Activated CD8-positive, alpha-beta T cell treated with anti-CD3 and anti-CD28 coated beads, Interleukin-2, amount 10 ng/mL, durations not matched to agents 7 days and 5 days (primary cell): ENCODE data around the gene PAFAH1B2. TPM values are rescaled to one million over a fixed set of nuclear protein-coding genes. Genes with fewer than 3 reads are reported as not detected.
"Not testable (repeated sequence)": the region's sequence is repeated elsewhere in the genome, so short reads cannot be mapped to it uniquely, and the experiment has no call there.

Experiments
- ATAC-seq: fragments of 150-1000 bp; cut with Tn5 transposase; one replicate; pipeline ENCODE4 v1.10.0; 2021; ENCODE audit warnings: moderate library complexity
- CTCF ChIA-PET: fragments of 350-600 bp; sonication (Branson Sonifier 250); formaldehyde crosslinking; loops from one replicate; lab custom pipeline; 2021; ENCODE audit warnings: antibody characterized with exemption; lab: Charles Lee
- POLR2A ChIA-PET: fragments of 350-600 bp; sonication (Branson Sonifier 250); formaldehyde crosslinking; loops from one replicate; lab custom pipeline; 2021; ENCODE audit warnings: antibody characterized with exemption; lab: Charles Lee
- DNase-seq: peaks from one replicate; pipeline ENCODE4 v3.0.0-alpha.2; 2020
- H3K27ac Mint-ChIP-seq: one replicate; pipeline ENCODE4 v1.8.0; 2021; ENCODE audit warnings: mild to moderate bottlenecking, mixed read lengths
- H3K27me3 Mint-ChIP-seq: one replicate; pipeline ENCODE4 v1.8.0; 2021; ENCODE audit warnings: low read depth, mixed read lengths
- H3K36me3 Mint-ChIP-seq: one replicate; pipeline ENCODE4 v1.8.0; 2021; ENCODE audit warnings: low read depth, mixed read lengths
- H3K4me1 Mint-ChIP-seq: one replicate; pipeline ENCODE4 v1.8.0; 2021; ENCODE audit warnings: low read depth, mixed read lengths
- H3K4me3 Mint-ChIP-seq: one replicate; pipeline ENCODE4 v1.8.0; 2021; ENCODE audit warnings: mild to moderate bottlenecking, mixed read lengths
- H3K9me3 Mint-ChIP-seq: one replicate; pipeline ENCODE4 v1.8.0; 2022; ENCODE audit warnings: mixed read lengths; ENCODE audit not compliant: insufficient read depth
- total RNA-seq, 2 experiments: library from RNA; stranded (reverse); gene quantifications; one replicate each; pipeline ENCODE4 v1.2.3, GENCODE V29; 2021

PAFAH1B2 gene
- total RNA-seq, 2 experiments from 2014 or later, result 56.5 to 60.0 TPM

DNA sequence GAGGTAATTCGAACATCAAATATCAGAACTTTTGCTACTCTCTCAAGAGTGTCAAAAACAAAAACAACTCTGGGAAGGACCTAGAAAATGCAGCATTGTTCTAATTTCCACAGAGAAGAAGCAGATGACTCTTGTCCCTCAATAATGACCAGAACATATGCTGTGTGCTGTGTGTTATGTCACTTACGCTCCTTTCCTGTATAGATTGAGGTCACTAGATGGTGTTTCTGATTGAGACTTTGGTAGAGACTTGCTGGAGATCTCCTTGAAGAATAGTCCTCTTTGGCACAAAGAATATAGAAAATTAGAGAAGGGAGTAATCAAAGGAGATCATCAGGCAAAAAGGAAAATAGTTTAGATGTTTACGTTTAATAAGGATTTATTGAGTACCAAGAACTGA lies 43.5 kb upstream of the PAFAH1B2 start:
- ChIA-PET POLR2A (no interaction called here), CTCF (interaction anchor here (1.3 to 4.5 kb wide), 3 partner anchors 127 to 309 kb away, joined by 3 to 45 read pairs (median 3); partner anchors contain the start of gene APOA5)
- no peaks in the 10 kb centered on the region for H3K27me3 Mint-ChIP-seq
- no peaks in the 10 kb centered on the region for H3K9me3 Mint-ChIP-seq
- ATAC-seq (no peak), DNase-seq (no peak)
- peaks cover 29% of the 10 kb centered on the region for H3K4me1 Mint-ChIP-seq
- H3K4me3 Mint-ChIP-seq, result no peak overlapping the region
- no peaks in the 10 kb centered on the region for H3K36me3 Mint-ChIP-seq
- H3K27ac Mint-ChIP-seq, result no peak overlapping the region

DNA sequence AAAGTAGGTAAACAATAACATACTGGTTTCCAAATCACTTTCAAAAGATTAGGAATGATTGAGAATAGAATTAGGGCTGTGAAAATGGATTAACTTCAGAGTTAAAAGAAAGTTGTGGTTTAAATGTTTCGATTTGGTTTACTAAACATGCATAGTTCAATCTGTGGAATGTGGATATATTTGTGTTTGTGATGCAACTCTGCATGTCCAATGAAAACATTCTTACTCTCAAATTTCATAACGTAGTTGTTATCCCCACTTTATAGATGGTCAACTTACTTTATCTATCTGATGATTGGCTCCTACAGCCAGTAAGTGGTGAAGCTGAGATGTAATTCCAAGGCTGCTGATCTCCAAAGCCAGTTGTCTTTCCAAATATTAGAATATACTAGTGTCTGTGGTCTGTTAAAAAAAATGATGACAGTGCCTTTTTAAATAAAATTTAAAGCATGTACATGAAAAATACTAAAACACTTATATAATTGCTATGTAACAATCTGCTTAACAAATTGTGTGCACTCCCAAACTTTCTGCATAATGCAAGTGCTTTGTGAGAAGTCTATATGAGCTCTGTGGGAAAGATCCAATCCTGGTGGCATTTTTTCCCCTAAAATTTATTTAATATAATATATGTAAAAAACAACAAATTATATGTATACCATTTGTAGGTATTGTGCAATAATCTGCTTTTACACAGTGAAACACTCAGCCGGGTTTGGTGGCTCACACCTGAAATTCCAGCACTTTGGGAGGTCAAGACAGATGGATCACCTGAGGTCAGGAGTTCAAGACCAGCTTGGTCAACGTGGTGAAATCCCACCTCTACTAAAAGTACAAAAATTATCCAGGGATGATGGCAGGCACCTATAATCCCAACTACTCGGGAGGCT lies 36.1 kb upstream of the PAFAH1B2 start:
- ATAC-seq, result no peak
- Mint-ChIP-seq H3K27ac (no peak overlapping the region), H3K4me3 (no peak overlapping the region), H3K36me3 (no peaks in the 10 kb centered on the region), H3K27me3 (peaks cover 2% of the 10 kb centered on the region), H3K9me3 (no peaks in the 10 kb centered on the region), H3K4me1 (peaks cover 5% of the 10 kb centered on the region)
- POLR2A ChIA-PET, result no interaction called here
- CTCF ChIA-PET, result interaction anchor here (0.8 to 3.8 kb wide), 6 partner anchors 9 to 375 kb away, joined by 3 to 37 read pairs (median 4); partner anchors contain the start of gene APOA5
- DNase-seq, result no peak

DNA sequence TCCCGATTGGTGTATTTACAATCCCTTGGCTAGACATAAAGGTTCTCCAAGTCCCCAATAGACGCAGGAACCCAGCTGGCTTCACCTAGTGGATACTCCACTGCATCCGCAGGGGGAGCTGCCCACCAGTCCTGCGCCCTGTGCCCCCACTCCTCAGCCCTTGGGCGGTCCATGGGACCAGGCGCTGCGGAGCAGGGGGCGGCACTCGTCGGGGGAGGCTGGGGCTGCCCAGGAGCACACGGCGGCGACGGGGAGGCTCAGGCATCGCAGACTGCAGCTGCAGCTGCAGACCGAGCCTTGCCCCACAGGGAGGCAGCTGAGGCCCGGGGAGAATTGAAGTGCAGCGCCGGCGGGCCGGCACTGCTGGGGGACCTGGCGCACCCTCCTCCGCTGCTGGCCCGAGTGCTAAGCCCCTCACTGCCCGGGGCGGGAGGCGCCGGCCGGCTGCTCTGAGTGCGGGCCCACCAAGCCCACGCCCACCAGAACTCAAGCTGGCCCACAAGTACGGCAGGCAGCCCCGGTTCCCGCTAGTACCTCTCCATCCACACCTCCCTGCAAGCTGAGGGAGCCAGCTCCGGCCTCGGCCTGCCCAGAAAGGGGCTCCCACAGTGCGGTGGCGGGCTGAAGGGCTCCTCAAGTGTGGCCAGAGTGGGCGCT lies 33.7 kb upstream of the PAFAH1B2 start:
- CTCF ChIA-PET, result no interaction called here
- POLR2A ChIA-PET, result interaction anchor here (0.8 kb wide), 1 partner anchor 23 kb away, joined by 3 read pairs; no protein-coding TSS in a partner anchor
- Mint-ChIP-seq H3K27me3 (peaks cover 2% of the 10 kb centered on the region), H3K4me3 (no peak overlapping the region), H3K9me3 (no peaks in the 10 kb centered on the region), H3K27ac (no peak overlapping the region), H3K36me3 (no peaks in the 10 kb centered on the region), H3K4me1 (peaks cover 5% of the 10 kb centered on the region)
- no peak for ATAC-seq
- no peak for DNase-seq

DNA sequence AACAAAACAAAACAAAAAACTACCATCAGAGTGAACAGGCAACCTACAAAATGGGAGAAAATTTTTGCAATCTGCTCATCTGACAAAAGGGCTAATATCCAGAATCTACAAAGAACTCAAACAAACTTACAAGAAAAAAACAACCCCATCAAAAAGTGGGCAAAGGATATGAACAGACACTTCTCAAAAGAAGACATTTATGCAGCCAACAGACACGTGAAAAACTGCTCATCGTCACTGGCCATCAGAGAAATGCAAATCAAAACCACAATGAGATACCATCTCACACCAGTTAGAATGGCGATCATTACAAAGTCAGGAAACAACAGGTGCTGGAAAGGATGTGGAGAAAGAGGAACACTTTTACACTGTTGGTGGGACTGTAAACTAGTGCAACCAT lies 31.6 kb upstream of the PAFAH1B2 start:
- DNase-seq, H3K9me3 Mint-ChIP-seq, H3K36me3 Mint-ChIP-seq, CTCF ChIA-PET, POLR2A ChIA-PET, H3K4me1 Mint-ChIP-seq, H3K4me3 Mint-ChIP-seq, H3K27me3 Mint-ChIP-seq, ATAC-seq, H3K27ac Mint-ChIP-seq: not testable (repeated sequence)

DNA sequence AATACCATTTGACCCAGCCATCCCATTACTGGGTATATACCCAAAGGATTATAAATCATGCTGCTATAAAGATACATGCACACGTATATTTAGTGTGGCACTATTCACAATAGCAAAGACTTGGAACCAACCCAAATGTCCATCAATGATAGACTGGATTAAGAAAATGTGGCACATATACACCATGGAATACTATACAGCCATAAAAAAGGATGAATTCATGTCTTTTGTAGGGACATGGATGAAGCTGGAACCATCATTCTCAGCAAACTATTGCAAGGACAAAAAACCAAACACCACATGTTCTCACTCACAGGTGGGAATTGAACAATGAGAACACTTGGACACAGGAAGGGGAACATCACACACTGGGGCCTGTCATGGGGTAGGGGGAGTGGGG lies 31.1 kb upstream of the PAFAH1B2 start:
- H3K4me3 Mint-ChIP-seq, H3K27ac Mint-ChIP-seq, CTCF ChIA-PET, H3K9me3 Mint-ChIP-seq, DNase-seq, H3K36me3 Mint-ChIP-seq, ATAC-seq, POLR2A ChIA-PET, H3K27me3 Mint-ChIP-seq, H3K4me1 Mint-ChIP-seq: not testable (repeated sequence)

DNA sequence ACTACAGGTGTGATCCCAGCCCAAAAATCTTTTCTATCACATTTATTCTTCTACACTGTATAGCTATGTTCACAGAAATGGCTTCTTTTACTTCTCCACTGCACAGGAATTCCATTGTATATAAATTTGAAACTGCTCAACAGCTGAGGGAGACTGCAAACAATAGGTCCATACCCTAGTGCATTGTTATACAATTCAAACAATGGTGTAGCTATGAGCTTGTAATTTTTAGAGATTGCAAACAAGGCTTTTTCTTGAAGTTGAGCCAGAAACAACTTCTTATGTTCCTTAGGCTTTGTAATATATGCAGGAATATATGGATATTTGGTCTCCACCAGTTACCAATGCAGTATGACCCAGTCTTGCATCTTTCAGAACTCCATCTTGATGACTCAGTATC lies 26.4 kb upstream of the PAFAH1B2 start:
- H3K27ac Mint-ChIP-seq, result no peak overlapping the region
- ChIA-PET CTCF (interaction anchor here (1.5 kb wide), 1 partner anchor 282 kb away, joined by 4 read pairs; no protein-coding TSS in a partner anchor), POLR2A (no interaction called here)

DNA sequence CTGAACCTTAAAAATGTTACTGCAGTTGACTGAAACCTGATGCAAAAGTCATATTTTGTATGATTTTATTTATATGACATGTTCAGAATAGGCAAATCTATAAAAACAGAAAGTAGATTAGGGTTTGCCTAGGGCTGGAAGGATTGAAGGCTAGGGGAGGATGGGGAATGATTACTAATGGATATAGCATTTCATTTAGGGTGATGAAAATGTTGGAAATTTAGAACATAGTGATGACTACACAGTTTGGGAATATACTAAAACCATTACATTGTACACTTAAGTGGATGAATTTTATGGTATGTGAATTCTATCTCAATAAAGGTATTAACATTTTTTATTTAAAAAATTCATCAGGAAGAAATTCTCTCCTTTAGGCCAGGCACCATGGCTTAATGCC lies 22.9 kb upstream of the PAFAH1B2 start:
- Mint-ChIP-seq H3K27ac (no peak overlapping the region), H3K27me3 (peaks cover 23% of the 10 kb centered on the region), H3K9me3 (no peaks in the 10 kb centered on the region), H3K36me3 (no peaks in the 10 kb centered on the region), H3K4me1 (no peaks in the 10 kb centered on the region), H3K4me3 (no peak overlapping the region)
- ATAC-seq (no peak), DNase-seq (no peak)
- ChIA-PET POLR2A (no interaction called here), CTCF (no interaction called here)

More for the DNA sequence above, 26.4 kb upstream of the PAFAH1B2 start:
- Mint-ChIP-seq H3K27me3 (peaks cover 2% of the 10 kb centered on the region), H3K9me3 (no peaks in the 10 kb centered on the region), H3K4me1 (peaks cover under 1% of the 10 kb centered on the region), H3K4me3 (no peak overlapping the region), H3K36me3 (no peaks in the 10 kb centered on the region)
- ATAC-seq, result no peak
- no peak for DNase-seq

DNA sequence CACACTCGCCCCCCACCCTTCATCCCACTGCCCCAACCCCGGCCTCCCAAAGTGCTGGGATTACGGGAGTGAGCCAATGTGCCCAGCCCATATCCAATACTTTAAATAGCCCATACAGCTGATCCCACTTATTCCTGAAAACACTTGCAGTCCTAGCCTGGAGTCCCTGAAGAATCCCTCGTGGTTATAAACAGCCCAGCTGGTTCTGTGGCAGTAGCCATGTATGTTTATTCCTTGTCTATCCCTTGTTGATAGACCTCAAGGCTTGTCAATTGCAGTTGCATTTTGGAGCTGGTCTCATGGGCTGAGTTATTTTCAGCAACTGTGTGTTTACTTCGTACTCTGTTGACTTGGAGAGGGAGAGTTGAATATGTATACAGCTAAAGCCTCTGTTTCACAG lies 21.5 kb upstream of the PAFAH1B2 start:
- Mint-ChIP-seq H3K4me1 (no peaks in the 10 kb centered on the region), H3K27me3 (peaks cover 31% of the 10 kb centered on the region), H3K9me3 (no peaks in the 10 kb centered on the region), H3K4me3 (no peak overlapping the region), H3K36me3 (no peaks in the 10 kb centered on the region), H3K27ac (no peak overlapping the region)
- CTCF ChIA-PET, result interaction anchor here (2.0 to 2.6 kb wide), 2 partner anchors 11 to 103 kb away, joined by 6 to 9 read pairs; no protein-coding TSS in a partner anchor
- DNase-seq (no peak), ATAC-seq (no peak)
- POLR2A ChIA-PET, result no interaction called here

DNA sequence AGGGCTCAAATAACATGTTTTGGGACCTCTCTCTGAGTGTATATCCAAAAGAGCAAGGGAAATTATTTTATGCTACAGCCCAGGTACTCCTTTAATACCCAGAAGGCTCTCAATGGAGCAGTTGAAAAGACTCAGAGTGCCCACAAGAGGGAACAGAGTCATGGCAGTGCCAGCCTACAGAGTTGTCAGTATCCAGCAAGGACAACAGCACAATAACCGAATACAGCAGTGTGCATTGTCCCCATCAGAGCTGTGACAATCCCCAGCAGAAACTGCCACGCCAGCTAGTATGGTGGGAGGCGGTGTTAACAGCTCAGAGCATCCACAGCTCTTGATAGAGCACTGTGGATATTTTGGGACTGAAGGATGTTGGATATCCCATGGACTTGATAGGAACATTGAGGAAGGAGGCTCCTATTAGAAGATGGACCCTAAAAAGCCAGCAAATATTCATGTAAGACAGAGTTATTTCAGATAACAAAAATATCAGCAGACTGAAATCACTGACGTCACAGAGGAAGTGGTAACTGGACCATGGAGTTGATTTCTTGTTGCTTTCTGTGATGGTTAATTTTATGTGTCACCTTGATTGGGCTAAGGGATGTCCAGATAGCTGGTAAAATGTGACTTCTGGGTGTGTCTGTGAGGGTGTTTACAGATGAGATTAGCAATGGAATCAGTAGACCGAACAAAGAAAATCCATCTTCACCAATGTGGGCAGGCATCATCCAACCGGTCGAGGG lies 17.7 kb upstream of the PAFAH1B2 start:
- Mint-ChIP-seq H3K9me3 (no peaks in the 10 kb centered on the region), H3K4me1 (no peaks in the 10 kb centered on the region), H3K4me3 (no peak overlapping the region), H3K27me3 (peaks cover 33% of the 10 kb centered on the region), H3K27ac (no peak overlapping the region), H3K36me3 (no peaks in the 10 kb centered on the region)
- DNase-seq, result no peak
- CTCF ChIA-PET, result interaction anchor here (1.3 to 1.7 kb wide), 2 partner anchors 18 to 246 kb away, joined by 5 to 6 read pairs; partner anchors contain the start of gene PAFAH1B2
- POLR2A ChIA-PET, result no interaction called here
- no peak for ATAC-seq

DNA sequence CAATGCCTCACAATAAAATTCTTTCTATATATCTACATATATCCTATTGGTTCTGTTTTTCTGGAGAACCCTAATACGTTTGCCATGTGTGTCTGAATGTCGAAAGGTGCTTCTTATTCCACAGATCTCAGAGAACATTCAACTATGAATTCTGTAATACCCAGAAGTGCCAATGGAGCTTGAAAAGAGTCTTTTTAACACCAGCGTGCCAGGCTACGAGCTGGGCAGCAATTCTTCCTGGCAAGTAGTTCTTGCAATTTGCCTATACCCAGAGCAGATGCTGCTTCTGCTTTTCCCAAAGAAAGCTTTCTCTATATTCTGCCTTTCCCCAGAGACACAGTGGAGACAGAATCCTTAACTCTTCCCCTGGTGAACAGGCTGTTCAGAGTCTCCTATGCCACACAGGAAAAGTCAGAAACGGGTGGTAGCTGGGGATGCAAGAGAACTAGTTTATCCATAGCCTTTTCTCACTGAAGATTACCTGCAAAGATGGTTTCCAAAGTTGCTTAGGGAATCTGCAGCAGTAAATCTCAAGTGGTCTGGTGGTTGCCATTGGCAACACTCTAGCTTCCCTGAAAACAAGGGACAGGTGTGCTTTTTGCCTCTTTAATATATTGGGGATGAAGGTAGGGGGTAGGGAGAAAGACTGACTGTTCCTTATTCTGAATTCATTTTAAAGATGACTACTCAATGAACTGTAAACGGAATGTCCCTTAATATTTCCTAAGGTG lies 16.8 kb upstream of the PAFAH1B2 start:
- ChIA-PET POLR2A (no interaction called here), CTCF (interaction anchor here (0.6 to 1.7 kb wide), 3 partner anchors 17 to 102 kb away, joined by 3 to 6 read pairs (median 5); partner anchors contain the start of gene PAFAH1B2)
- Mint-ChIP-seq H3K27me3 (peaks cover 33% of the 10 kb centered on the region), H3K9me3 (no peaks in the 10 kb centered on the region), H3K36me3 (no peaks in the 10 kb centered on the region), H3K4me3 (no peak overlapping the region), H3K27ac (no peak overlapping the region), H3K4me1 (no peaks in the 10 kb centered on the region)
- ATAC-seq (no peak), DNase-seq (no peak)

DNA sequence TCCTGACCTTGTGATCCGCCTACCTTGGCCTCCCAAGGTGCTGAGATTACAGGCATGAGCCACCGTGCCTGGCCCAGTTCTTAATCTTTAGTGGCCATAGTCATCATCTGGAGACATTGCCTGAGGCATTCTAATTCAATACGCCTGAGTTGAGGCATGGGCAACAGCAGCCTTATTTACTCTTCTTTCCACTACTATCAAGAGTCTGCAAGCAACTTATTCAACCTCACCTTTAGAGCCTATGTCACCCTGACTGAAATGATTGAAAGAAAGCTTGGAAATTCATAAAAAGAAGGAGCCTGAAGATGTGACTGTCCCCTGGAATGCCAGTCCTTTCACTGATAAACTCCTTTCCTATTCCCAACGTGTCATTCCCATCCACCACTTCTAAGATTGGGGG lies 15.8 kb upstream of the PAFAH1B2 start:
- DNase-seq, result no peak
- ATAC-seq, result no peak
- no peak overlapping the region for H3K4me3 Mint-ChIP-seq
- ChIA-PET CTCF (interaction anchor here (1.5 to 1.7 kb wide), 2 partner anchors 16 to 22 kb away, joined by 5 to 6 read pairs; partner anchors contain the start of gene PAFAH1B2), POLR2A (no interaction called here)
- peaks cover 6% of the 10 kb centered on the region for H3K4me1 Mint-ChIP-seq
- H3K36me3 Mint-ChIP-seq, result no peaks in the 10 kb centered on the region
- H3K27ac Mint-ChIP-seq, result no peak overlapping the region
- no peaks in the 10 kb centered on the region for H3K9me3 Mint-ChIP-seq
- peaks cover 24% of the 10 kb centered on the region for H3K27me3 Mint-ChIP-seq
